ENCODE results near the gene PYGO2.

- no peak for TF ChIP-seq SP1 (IDR thresholded peaks at IDR 0.05; ENCODE audit: low read depth, low read length)
- TF ChIP-seq POLR2A (IDR thresholded peaks at IDR 0.05; ENCODE audit: control extremely low read depth in 1 of 2, low read depth in 2 of 2, low read length in 2 of 2) = no peak
- TF ChIP-seq EP300 (IDR thresholded peaks at IDR 0.05; ENCODE audit: borderline replicate concordance in 1 of 2, low read depth in 2 of 2, low read length in 2 of 2) = no peak
- no peak for TF ChIP-seq CTCF (IDR thresholded peaks at IDR 0.05; ENCODE audit: control extremely low read depth in 1 of 3, insufficient read depth in 1 of 3, low read depth in 1 of 3, low read length in 3 of 3)
- TF ChIP-seq RFX5 (IDR thresholded peaks at IDR 0.05; ENCODE audit: borderline replicate concordance, low read depth, low read length) = no peak
- no peak for TF ChIP-seq USF2 (IDR thresholded peaks at IDR 0.05; ENCODE audit: low read length)
- no peak for TF ChIP-seq TAF7 (optimal IDR thresholded peaks at IDR 0.05; ENCODE audit: borderline replicate concordance, low read depth, low read length)
- TF ChIP-seq KDM1A (IDR thresholded peaks at IDR 0.05; ENCODE audit: borderline replicate concordance, low read length) = no peak
- no peak for TF ChIP-seq ZNF274 (IDR thresholded peaks at IDR 0.05; ENCODE audit: borderline replicate concordance, extremely low read depth, low read length)
- TF ChIP-seq YY1 (IDR thresholded peaks at IDR 0.05; ENCODE audit: low read depth, low read length) = no peak
- no peak for TF ChIP-seq JUN (IDR thresholded peaks at IDR 0.05; ENCODE audit: low read depth, low read length)
- TF ChIP-seq POLR2AphosphoS5 (IDR thresholded peaks at IDR 0.05; ENCODE audit: low read depth, low read length) = no peak
- no peak for TF ChIP-seq RAD21 (IDR thresholded peaks at IDR 0.05 in 1 of 2, conservative IDR thresholded peaks at IDR 0.05 in 1 of 2; ENCODE audit: low read depth in 2 of 2, low read length in 2 of 2)
- TF ChIP-seq JUND (IDR thresholded peaks at IDR 0.05; ENCODE audit: low read length) = no peak
Measured at GRCh38 chr1:154956544-154956941, 5.0 kb downstream of the PYGO2 start.

All from H1 (cell line).